CMK (cell line): ENCODE results near the gene SLC1A4.
"Not testable (repeated sequence)": the region's sequence is repeated elsewhere in the genome, so short reads cannot be mapped to it uniquely, and the experiment has no call there.

Experiments used
- DNase-seq: peaks from one replicate; pipeline ENCODE4 v3.0.0-alpha.2; 2010; ENCODE audit warnings: low read depth

Gene SLC1A4

DNA sequence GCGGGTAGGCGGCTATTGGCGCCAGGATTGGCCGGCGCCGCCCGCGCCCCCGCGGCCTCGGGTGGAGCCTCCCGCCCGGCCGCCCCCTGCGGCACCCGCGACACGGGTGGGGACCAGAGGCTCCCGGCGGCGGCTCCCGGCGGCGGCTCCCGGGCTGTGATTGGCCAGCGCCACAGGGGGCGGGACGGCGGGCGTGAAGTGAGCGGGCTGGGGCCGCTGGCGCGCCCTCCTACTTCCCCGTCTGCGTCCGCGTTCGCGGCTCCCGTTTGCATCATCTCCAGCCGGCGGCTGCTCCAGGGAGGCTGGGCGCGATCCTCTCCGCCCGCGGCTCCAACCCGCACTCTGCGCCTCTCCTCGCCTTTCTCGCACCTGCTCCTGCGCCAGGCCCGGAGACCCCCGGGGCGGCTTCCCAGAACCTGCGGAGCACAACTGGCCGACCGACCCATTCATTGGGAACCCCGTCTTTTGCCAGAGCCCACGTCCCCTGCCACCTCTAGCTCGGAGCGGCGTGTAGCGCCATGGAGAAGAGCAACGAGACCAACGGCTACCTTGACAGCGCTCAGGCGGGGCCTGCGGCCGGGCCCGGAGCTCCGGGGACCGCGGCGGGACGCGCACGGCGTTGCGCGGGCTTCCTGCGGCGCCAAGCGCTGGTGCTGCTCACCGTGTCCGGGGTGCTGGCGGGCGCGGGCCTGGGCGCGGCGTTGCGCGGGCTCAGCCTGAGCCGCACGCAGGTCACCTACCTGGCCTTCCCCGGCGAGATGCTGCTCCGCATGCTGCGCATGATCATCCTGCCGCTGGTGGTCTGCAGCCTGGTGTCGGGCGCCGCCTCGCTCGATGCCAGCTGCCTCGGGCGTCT is at the start of gene SLC1A4:
Gene SLC1A4 (plus strand): TSS at position 274 of the 856 bp plus-strand sequence. CDS start 245 bp downstream, at position 519.
- DNase-seq: peak; percentile 61

DNA sequence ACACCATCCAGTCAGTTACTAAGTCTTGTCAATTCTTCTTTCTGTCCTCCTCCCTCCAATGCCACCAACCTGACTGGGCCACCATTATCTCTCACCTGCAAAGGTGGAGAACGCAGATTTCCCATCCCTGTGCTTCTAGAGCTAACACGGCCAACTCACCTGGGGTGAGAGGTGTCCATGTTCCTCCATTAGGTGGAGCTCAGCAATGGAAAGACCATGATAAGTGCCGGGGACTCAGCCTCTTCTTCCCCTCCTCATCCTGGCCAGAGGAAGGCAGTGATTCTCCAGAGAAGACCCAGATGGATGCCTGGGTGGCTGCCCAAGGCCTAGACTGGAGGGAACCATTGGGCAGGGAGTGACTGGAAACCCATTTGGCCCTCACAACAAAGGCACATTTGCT is 48.1 kb upstream of the SLC1A4 start:
- no peak for DNase-seq

DNA sequence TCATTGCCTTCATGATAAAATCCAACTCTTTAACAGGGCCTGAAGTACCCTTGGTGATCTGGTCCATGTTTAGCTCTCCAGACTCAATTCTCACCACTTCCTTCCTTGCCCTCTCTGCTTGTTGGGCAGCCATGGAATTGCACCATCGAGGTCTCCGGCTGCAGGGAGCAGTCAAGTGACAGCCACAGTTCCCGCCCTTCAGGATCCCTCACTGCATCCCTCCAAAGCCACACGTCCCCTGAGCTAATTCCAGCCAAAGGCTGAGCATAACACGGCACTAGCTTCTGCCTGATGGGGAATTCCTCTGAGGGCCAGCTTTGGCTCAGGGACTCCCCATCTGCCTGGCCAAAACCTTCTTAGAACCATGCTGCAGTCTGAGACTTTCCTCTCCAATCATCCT is 47.4 kb upstream of the SLC1A4 start:
- DNase-seq: no peak

DNA sequence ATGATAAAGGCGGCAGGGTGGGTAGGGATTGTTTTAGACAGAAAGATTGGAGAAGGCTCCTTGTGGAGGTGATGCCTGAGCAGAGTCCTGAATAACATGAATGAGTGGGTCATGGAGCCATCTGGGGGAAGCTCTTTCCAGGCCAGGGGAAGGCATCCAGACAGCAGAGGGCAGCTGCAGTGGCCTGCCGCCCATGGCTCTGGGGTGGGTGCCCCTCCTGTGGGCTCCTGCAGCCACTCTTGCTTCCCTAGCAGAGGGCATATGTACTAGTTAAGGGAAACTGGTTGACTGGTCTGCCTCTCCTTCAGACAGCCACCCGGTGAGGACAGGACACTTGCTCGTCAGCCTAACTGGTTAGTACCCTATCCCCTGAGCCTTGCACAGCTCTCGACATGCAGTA is 46.5 kb upstream of the SLC1A4 start:
- DNase-seq: no peak

DNA sequence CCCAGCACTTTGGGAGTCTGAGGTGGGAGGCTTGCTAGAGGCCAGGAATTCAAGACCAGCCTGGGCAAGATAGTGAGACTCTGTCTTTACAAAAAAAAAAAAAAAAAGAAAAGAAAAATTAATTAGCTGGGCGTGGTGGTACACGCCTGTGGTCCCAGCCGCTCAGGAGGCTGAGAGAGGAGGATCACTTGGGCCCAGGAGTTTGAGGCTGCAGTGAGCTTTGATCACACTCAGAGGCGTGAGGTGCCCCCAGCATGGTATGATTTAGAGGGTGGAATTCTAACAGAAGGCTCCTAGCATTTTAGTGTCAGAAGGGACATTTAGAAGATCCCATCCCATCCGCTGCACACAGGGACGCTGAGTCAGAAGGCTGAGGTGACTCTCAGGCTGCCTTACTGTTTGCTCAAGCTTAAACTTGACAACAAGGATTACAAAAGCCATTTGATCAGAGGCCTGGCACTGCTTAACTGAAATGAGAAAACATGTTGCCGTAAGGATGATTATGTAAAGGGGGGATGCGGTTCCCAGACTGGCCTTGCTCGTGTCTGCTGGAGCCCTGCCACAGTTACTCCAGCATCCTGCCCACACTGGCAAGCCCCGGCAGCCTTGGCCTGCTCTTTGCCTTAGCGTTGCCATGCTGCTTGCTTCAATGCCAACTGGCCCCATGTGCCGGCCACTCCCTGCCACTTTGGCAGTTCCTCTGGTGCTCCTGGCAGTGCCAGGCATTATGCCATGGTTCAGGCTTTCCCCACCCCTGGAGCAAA is 45.6 kb upstream of the SLC1A4 start:
- no peak for DNase-seq

DNA sequence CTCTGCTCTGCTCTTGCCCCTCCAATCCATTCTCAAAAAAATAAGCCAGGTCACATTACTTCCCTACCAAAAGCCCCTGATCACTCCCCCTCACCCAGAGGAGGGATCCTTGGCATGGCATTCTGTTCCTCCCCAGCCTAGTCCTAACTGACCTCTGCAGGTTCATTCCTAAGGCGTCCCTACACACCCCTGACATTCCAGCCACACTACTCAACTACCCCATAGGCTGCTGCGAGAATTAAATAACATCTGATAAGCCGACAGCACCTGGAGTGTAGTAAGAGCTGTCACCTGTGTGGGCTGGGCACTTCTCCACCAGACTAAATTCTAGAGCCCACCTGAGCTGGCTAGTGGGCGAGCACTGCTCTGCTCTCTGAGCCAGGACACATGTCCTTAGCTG is 44.7 kb upstream of the SLC1A4 start:
- no peak for DNase-seq

DNA sequence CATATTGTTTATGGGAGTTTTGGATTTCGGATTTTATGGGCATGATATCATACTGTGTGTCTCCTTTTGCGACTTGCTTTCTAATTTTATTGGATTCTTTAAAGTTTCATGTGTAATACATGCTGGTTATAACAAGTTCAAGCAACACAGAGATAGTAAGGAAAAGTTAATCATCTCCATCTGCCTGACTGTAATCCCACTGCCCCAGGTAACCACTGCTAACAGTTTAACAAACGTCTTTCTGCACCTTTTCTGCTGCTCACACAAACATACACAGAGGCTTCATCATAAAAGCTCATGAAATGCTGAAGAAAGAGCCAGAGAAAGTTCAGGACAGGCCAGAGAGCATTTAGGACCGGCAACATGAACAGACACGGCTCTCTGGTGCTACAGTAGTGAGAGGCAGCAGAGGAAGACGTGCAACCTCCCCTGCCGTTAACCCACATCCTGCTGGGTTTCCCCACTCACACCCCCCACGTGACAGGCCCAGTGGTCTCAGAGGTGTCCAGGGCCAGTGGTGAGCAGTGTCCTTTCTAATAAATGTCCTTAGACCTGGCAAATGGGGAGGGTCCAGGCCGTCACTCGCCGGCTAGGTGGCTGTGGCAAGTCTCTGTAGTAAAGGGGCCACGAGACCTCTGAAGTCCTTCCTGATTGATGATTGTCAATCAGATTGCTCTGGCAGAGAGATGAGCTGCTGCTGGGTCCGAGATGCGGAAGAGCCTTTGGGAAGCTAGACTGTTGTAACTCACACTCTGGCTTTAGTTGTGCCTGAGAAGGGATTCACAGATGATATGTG is 43.0 kb upstream of the SLC1A4 start:
- DNase-seq: peak; percentile 73

DNA sequence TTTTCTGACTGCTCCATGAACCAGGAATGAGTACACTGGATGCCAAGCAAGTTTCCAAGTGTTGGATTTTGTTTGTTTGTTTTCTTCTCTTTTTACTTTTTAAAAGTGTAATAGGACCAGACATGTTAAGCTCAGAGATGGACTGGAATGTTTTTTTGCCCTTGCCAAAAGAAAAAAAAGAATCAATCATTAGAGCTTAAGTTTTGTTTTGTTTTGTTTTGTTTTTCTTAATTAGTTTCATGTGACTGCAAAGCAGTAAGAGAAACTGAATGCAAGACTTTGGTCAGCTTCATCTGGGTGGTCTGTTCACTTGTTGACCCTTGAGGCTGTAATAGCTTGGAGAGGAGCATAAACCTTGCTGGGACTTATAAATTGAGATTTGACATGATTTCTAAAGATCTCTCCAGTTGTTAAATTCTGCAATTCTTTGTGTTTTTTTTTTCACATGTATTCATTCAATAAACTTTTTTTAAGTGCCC is 42.4 kb upstream of the SLC1A4 start:
- DNase-seq: no peak

DNA sequence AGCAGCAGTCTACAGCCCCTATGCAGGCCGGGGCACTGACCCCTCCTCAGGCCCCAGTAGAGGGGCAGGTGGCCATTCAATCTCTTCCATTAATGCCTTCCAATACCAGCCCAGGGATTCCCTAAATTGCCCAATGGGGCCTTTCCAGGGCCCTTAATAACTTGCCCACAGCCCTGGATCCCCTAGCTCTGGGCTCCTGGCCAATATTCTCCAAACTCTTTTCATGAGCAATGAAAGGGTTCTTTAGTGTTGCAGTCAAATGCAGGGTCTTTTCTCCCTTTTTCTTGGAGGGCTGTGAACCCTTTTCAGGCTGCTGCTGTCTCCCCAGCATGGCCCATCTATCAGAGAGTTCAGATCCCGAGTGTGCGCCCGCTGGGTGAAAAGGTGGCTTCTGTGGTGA is 41.3 kb upstream of the SLC1A4 start:
- no peak for DNase-seq

DNA sequence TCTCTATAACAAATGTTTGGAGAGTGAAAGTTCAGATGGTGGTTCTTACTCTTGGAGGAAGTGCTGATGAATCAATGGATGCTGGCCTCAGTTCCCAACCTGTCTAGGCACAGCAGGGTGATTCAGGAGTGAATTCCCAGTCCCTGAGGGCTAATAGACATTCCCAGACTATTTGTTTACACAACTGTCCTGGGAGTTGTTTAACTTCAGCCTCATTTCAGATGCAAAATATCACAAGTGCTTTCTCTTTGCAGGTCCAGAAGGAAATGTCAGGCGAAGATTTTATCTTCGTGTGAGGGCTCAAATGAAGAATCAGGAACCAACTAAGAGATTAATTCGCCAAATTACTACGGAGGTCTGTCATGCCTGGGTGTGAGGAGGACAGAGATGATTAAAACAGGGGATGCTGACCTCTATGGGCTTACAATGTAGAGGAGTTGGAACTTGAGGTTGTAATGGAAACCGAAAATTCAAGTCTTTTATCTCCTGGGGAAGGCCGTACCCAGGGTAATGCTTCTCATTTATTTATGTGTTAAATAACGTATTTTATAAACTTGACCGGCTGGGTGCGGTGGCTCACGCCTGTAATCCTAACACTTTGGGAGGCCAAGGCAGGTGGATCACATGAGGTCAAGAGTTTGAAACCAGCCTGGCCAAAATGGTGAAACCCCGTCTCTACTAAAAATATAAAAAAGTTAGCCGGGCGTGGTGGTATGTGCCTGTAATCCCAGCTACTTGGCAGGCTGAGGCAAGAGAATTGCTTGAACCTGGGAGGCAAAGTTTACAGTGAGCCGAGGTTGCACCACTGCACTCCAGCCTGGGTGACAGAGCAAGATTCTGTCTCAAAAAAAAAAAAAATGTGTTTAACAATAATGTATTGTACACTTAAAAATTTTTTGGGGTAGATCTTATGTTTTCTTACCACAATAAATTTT is 38.7 kb upstream of the SLC1A4 start:
- DNase-seq: no peak

DNA sequence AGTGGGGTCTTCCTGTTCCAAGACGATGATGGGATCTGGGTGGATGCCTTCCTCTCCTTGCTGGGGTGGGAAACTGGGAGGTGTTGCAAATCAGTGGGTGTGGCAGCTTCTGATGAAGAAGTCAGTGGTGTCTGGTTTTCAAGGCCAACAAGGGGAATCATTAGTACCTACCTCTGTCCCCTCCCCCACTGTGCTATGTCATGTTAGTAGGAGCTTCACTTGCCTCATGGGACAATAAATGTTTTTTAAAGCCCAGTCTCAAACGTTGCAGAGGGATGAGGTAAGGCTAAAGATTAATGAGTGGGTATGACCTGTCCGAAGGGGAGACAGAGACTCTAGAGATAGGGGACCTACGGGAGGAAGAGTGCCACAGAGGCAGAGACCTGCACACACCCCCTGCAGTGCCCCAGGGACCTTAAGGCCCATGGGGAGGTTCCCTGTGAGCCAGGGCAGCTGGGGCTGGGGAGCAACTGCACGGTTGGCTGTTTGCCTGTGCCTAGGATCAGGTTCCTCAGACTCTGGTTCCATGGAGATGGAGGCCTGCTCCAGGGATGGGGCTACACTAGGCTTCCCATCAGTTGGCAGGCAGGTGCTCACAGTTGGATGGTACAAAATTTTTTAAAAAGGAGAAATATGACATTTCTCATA is 37.8 kb upstream of the SLC1A4 start:
- DNase-seq: no peak

DNA sequence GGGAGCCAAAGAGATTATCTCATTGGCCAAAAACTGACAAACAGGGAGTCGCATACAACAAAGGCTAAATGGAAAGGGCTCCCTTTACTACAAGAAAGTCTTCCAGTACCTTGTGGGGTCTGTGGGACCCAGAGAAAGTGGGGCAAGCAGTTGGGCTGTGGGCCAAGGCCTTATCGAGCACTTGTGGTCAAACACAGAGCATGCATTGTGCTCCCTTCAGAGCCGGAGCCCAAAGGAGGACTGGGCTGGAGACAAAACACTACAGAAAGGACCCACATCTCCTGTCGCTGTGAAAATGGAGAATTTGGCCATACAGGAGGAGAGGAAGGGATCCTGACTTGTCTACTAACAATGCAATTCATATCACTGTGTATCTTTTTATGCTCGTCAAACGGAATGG is 37.1 kb upstream of the SLC1A4 start:
- DNase-seq: no peak

DNA sequence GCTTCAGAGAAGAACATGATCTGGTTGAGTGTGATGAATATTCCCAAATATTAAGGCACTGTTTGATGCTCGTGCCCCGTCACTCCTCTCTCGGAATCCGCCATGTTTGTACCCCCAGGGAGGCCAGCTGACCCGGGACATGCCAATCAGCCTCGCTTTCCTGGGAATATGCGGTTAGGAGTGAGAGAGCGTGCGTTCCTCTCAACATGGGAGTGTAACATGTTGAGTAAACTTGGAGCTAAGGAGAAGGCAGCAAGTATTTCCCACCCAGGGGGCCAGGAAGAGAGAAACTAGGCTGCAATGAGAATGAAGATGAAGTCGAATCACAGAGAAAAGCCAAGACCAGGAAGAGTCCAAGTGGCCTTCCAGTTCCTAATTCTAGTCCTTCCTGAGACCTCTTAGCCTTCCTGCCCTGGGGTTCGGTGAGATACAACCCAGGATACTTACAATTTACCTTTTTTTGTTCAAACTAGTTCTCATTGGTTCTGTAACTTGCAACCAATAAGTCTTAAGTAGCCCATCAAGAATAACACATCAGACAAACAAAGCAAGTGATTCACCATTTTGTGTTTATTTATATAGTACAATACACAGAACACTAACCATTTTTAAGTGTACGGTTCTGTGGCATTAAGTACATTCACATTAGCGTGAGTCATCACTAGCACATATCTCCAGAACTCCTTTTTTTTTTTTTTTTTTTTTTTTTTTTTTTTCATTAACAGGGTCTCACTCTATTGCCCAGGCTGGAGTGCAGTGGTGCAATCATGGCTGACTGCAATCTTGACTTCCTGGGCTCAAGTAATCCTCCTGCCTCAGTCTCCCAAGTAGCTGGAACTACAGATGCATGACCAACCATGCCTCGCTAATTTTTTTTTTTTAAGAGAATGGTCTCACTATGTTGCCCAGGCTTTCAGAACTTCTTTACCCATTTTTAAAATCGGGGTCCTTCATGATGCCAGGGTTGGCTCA is 36.4 kb upstream of the SLC1A4 start:
- no peak for DNase-seq

DNA sequence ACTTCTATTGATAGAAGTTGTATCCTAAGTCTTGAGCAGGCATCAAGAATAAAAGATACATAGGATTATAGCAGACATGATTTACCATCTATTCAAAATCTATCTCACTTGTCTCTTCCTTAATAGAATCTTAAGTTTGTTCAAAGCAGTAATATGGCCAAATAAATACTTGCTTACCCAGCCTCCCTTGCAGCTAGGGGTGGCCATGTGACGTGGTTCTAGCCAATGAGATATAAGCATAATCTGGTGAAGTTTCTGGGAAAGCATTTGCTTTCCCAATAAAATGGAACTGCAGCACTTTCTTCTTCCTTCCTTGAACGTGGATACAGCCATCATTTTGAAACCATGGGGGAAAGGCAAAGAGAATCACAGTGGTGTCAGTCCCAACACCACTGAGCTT is 33.7 kb upstream of the SLC1A4 start:
- no peak for DNase-seq

DNA sequence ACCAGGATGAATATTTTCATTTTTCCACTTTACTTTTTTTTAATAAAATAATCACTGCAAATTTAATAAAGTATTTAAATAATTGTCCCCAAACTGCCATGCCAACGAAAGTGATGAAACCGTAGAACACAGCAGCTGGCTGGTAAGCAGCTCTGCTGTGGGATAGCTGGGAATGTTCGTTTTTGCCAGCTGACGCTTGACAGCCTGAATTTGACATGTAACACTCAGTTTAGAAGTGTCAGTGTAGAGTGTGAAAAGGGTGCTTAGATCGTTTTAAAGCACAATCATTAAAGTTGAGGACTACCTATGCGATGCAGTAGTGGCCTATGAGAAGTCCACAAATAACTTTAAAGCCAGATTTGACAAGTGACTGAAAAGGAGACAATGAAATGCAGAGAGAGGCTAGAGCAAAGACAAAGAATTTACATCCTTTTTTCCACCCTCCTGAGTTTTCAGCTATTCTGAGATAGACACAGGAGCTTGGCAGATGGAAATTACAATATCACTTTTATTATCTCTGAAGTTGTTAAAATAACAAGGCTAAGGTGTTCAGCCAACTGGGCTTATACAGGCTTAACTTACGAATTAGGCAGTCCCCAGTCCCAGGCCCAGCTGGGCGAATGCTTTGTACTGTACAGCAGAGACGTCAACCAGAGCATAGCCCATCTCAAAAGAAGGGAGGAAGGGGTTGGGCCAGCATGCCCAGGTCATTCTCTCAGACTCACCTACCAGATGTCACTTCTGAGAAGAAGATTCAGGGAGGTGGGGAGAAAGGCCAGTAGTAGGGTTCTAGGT is 31.9 kb upstream of the SLC1A4 start:
- no peak for DNase-seq

DNA sequence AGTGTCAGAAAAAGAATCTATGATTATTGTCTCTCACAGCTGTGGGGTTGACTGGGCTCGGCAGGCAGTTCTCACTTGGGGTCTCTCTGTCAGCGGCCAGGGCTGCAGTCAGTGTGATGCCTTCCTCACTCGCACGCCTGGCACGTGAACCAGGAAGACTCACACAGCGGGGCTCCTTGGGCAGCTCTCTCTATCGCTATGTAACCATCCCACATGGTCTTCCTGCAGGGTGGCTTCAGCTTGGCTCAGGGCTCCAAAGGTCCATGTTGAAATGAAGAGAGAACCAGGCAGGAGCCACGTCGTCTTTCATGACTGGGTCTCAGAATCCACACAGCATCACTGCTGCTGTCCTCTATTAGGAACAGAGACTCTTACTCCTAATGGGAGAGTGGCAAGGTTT is 30.6 kb upstream of the SLC1A4 start:
- no peak for DNase-seq

DNA sequence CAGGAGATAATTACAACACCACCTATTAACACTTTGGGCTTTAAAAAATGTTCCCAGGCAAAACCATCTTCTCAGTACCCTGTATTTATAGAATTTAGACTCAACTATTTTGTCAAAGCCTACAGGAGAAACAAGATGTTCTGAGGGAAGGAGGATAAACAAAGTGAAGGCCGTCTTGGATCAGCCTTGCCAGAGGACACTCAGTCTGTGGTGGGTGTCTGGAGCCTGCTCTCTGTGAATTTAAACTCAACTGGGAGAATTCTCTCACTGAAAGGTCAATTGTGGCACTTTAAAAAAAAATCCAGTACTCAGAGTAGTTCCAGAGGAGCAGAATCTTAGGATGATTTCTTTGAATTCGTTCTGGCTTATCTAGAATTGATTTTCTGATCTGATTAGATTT is 28.4 kb upstream of the SLC1A4 start:
- DNase-seq: no peak

DNA sequence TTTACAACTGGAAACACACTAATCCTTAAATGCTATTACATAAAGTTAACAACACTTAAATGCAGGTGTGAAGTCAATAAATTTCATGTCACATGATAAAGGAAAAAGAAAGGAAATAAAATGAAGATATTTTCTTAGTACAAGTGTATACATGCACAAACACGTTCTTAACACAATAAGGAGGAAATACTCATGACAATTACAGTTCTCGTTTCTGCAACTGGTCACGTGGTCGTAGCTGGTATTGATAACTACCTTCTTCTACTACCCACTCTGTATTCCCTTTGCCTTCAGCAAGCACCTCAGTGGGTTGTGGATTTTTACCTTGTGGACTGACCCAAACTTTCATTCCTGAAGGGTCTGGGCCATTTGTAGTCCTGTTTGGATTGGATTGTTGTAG is 26.1 kb upstream of the SLC1A4 start:
- DNase-seq: not testable (repeated sequence)

DNA sequence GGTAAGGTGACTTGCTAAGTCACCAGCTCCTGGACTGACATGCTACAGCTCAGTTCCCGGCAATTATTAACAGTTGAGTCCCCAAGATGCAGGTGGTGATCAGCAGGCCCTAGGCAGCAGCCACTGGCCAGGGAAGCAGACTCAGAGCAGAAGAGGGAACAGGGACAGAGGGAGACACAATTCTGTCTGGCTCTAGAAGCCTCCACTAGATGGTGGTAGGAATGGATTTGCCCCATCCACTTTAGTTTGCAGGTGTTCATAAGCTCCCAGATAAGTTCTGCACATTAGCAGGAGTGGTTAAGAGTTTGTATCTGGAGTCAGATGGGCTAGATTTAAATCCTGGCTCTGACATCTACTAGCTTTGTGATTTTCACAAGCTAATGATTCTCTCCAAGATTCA is 25.5 kb upstream of the SLC1A4 start:
- DNase-seq: no peak
